K562 (cell line): ENCODE measurements around the gene BPTF. TPM values are rescaled to one million over a fixed set of nuclear protein-coding genes. Genes with fewer than 3 reads are reported as not detected.

Experiments
- AFF1 ChIP-seq, 2 experiments: fragments of 450-650 bp; IDR thresholded peaks; 2 replicates each; pipeline ENCODE4 v1.6.1; 2018; ENCODE audit warnings: mild to moderate bottlenecking in 2 of 2, low read depth in 1 of 2; ENCODE audit not compliant: partially characterized antibody in 2 of 2
- ASH1L ChIP-seq: fragments of 450-650 bp; IDR thresholded peaks from 2 replicates; pipeline ENCODE4 v1.6.1; 2018; ENCODE audit warnings: borderline replicate concordance, mild to moderate bottlenecking, low read depth; ENCODE audit not compliant: partially characterized antibody
- ETS1 ChIP-seq: conservative IDR thresholded peaks from 2 replicates; pipeline ENCODE4 v1.6.1; 2011; ENCODE audit warnings: low read depth, mild to moderate bottlenecking, low read length; ENCODE audit not compliant: control insufficient read depth
- FOXP1 ChIP-seq: sonication (generic); formaldehyde crosslinking; IDR thresholded peaks from 2 replicates; pipeline ENCODE4 v1.8.0; 2022; ENCODE audit warnings: mild to moderate bottlenecking, missing genetic modification reagents
- GATAD2A ChIP-seq: fragments of 450-650 bp; IDR thresholded peaks from 2 replicates; pipeline ENCODE4 v1.6.1; 2017
- HMG20B ChIP-seq: fragments of 250-450 bp; sonication (Bioruptor Pico); IDR thresholded peaks from 2 replicates; pipeline ENCODE4 v1.5.0; 2021; ENCODE audit warnings: mild to moderate bottlenecking
- MTA2 ChIP-seq: fragments of 450-650 bp; IDR thresholded peaks from 2 replicates; pipeline ENCODE4 v1.6.1; 2016; ENCODE audit warnings: low read depth
- NR2C2 ChIP-seq, 2 experiments: fragments of 200-800 bp in 1 of 2; sonication (Bioruptor generic) in 1 of 2; sonication (generic) in 1 of 2; formaldehyde crosslinking in 1 of 2; IDR thresholded peaks; 2 replicates each; pipeline versions ENCODE4 v1.6.1 to v1.8.0; 2016 to 2022; ENCODE audit warnings: mild to moderate bottlenecking in 1 of 2, missing compliant biosample characterization in 1 of 2, missing genetic modification characterization in 1 of 2, missing genetic modification reagents in 1 of 2
- PCBP2 ChIP-seq: fragments of 200-400 bp; formaldehyde crosslinking; IDR thresholded peaks from 2 replicates; pipeline ENCODE4 v1.6.1; 2018; ENCODE audit warnings: low read length, low read depth, mild to moderate bottlenecking, moderate library complexity; ENCODE audit not compliant: poor library complexity, severe bottlenecking
- PHF20 ChIP-seq: fragments of 450-650 bp; IDR thresholded peaks from 2 replicates; pipeline ENCODE4 v1.6.1; 2018; ENCODE audit not compliant: partially characterized antibody
- RFX1 ChIP-seq: fragments of 450-650 bp; IDR thresholded peaks from 2 replicates; pipeline ENCODE4 v1.6.1; 2016; ENCODE audit warnings: mild to moderate bottlenecking, moderate library complexity
- RFX5 ChIP-seq: IDR thresholded peaks from 2 replicates; pipeline ENCODE4 v1.6.1; 2011; ENCODE audit warnings: low read depth, mild to moderate bottlenecking, improper control_type of control experiment, low read length
- SRSF9 ChIP-seq: fragments of 200-400 bp; formaldehyde crosslinking; IDR thresholded peaks from 2 replicates; pipeline ENCODE4 v1.6.1; 2017; ENCODE audit warnings: low read depth, low read length, borderline replicate concordance
- ZBTB49 ChIP-seq: sonication (generic); formaldehyde crosslinking; IDR thresholded peaks from 2 replicates; pipeline ENCODE4 v1.8.0; 2022; ENCODE audit warnings: missing genetic modification reagents, mild to moderate bottlenecking, borderline replicate concordance
- ZHX1 ChIP-seq: fragments of 150-350 bp; conservative IDR thresholded peaks from 2 replicates; pipeline ENCODE4 v1.6.1; 2014; ENCODE audit warnings: low read length
- ZNF197 ChIP-seq: fragments of 200-800 bp; sonication (Bioruptor generic); IDR thresholded peaks from 2 replicates; pipeline ENCODE4 v1.6.1; 2016; ENCODE audit warnings: low read depth, missing genetic modification characterization, missing compliant biosample characterization
- ZNF311 ChIP-seq: fragments of 250-450 bp; sonication (Bioruptor Pico); IDR thresholded peaks from 2 replicates; pipeline ENCODE4 v1.4.0; 2020; ENCODE audit warnings: mild to moderate bottlenecking, moderate library complexity
- ZNF347 ChIP-seq: fragments of 450-650 bp; formaldehyde crosslinking; IDR thresholded peaks from 2 replicates; pipeline ENCODE4 v1.4.0; 2020; ENCODE audit warnings: low read depth, mild to moderate bottlenecking, moderate library complexity
- polyA plus RNA-seq, 8 experiments: library from polyadenylated mRNA; depleted of rRNA in 4 of 8; stranded (reverse) in 5 of 8; unstranded in 3 of 8; fragments of >200 nt; fragmentation: Nextera tagmentation in 2 of 8; fragmentation: Illumina TruSeq in 1 of 8; extraction: Ambion mirVana in 2 of 8; extraction: Trizol in 1 of 8; gene quantifications; 2 replicates each; pipeline versions ENCODE4 v1.2.1 to v1.2.3, GENCODE V29; 2011 to 2014; ENCODE audit warnings: inconsistent platforms in 1 of 8, missing spikeins in 1 of 8
- total RNA-seq, 7 experiments: library from RNA; depleted of rRNA in 6 of 7; stranded (reverse); fragments of >200 nt in 6 of 7; fragmentation: Illumina TruSeq in 2 of 7; extraction: Trizol in 2 of 7; gene quantifications; 2 replicates each; pipeline versions ENCODE4 v1.2.1 to v1.2.3, GENCODE V29; 2011 to 2021; ENCODE audit warnings: low replicate concordance in 1 of 7

The BPTF gene
- total and polyA plus RNA-seq, 9 of the 15 experiments (the other 6 are each of a cell fraction or from before 2014, with no cell fraction given), result 12.5 to 52.1 (median 26.9) TPM

GRCh38 chr17:67993998-67994361 is 168.7 kb downstream of the BPTF start (continued):
- TF ChIP-seq RFX1 (no peak), ZBTB49 (CRISPR knock-in tag) (no peak), ZHX1 (no peak), AFF1 (IDR thresholded peaks at IDR 0.05; ENCODE audit: low read depth in 1 of 2, partially characterized antibody in 2 of 2) (no peak), SRSF9 (no peak), NR2C2 (CRISPR knock-in tag; IDR thresholded peaks at IDR 0.05) (no peak), NR2C2 (tag; IDR thresholded peaks at IDR 0.05) (peak; percentile 63), PHF20 (peak; percentile 83), MTA2 (0 out of 2 replicates have a peak, but pooled peaks have one; percentile 19), ZNF197 (CRISPR knock-in tag) (no peak), ZNF347 (no peak), PCBP2 (no peak), FOXP1 (CRISPR knock-in tag) (no peak), ZNF311 (CRISPR knock-in tag) (no peak), GATAD2A (0 out of 2 replicates have a peak, but pooled peaks have one; percentile 25), ETS1 (no peak), RFX5 (no peak), HMG20B (CRISPR knock-in tag) (no peak; the same call in 1 of the 2 replicates), ASH1L (peak; percentile 46)
